GM12874 (cell line): ENCODE results near the gene PFKFB2.

Experiments
- CTCF ChIP-seq: IDR thresholded peaks from 2 replicates; pipeline ENCODE4 v1.5.1; 2011; ENCODE audit warnings: low read depth, mild to moderate bottlenecking, control low read depth, low read length, moderate library complexity; ENCODE audit not compliant: insufficient read depth

The PFKFB2 gene

DNA sequence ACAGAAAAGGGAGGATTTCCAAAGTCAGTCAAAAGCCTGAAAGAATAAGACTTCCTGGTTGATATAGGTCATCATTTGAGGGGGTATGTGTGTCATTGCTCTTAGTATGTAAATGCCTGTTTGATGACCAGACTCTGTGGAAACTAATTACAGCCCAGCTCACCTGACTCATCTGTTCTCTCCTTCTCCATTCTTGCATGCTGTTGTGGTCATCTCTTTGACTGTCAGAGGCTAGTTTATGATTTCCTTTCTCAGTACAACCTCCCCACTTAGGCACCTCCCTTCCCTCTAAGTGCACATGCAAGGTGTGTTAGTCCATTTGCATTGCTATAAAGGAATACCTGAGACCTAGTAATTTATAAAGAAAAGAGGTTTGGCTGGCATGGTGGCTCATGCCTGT lies 18.1 kb upstream of the PFKFB2 start:
- no peak for TF ChIP-seq CTCF

GRCh38 chr1:207035877-207036551 lies 17.1 kb upstream of the PFKFB2 start:
- no peak for TF ChIP-seq CTCF

DNA sequence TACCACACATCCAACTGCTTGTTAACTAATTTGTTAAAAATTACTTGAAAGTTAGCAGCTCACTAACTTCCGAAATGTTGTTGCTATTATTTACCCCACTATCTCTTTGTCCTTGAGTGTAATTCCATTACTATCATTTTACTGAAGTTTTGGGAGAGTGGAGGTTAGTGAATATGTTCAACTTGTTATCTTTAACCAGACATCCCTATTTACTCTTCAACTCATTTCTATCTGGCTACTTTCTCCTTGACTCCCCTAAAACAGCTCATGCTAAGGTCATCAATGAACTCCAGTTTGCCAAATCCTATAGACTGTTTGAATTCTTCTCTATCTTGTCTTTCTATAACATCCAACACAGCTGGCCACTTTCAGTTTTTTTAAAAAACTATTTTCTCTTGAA lies 16.2 kb upstream of the PFKFB2 start:
- TF ChIP-seq CTCF: no peak

- no peak for TF ChIP-seq CTCF
These were observed 13.5 kb upstream of the PFKFB2 start for GRCh38 chr1:207039380-207040180.

DNA sequence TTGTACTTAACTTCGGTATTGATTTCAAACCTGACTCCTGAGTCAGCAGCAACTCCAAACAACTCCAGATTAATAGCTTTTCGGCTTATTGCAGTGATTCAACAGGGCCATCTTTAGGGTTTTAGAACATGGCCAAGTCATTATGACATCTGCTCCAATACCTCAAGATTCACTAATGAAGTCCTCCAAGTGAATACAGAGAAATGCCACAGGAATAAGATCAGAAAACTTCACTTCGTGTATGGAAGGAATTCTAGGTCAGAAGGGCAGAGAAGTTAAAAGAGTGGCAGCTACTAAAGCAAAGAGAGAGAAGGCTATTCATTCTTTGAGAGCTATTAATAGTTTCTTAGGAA lies 12.9 kb upstream of the PFKFB2 start:
- TF ChIP-seq CTCF: no peak

GRCh38 chr1:207045453-207045852 lies 7.6 kb upstream of the PFKFB2 start:
- TF ChIP-seq CTCF: no peak

GRCh38 chr1:207047505-207047904 lies 5.6 kb upstream of the PFKFB2 start:
- no peak for TF ChIP-seq CTCF
